COLO829 (cell line): Measurements from ENCODE around the gene DDOST.

Source experiments
- DNase-seq: peaks from one replicate; pipeline ENCODE4 v3.0.0; 2012; ENCODE audit warnings: low spot score

DDOST gene

DNA sequence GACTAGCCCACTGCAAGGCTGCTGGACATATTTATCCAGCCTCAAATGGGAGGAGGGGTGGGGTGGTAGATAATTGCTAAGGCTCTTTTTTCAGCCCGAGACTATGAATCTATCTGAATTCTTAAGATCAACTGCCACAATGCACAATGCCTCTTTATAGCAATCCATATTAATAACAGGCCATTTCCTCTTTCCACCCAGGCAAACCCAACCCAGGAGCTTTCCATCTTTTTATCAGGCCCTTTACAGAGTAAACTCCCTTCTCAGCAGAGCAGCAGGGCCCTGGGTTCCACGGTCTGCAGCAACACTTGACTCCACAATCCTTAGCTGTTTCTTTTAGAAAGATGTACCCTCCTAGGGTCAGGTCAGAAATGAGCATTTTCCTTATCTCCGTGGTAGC is 806 bp downstream of the DDOST start:
- no peak for DNase-seq

DNA sequence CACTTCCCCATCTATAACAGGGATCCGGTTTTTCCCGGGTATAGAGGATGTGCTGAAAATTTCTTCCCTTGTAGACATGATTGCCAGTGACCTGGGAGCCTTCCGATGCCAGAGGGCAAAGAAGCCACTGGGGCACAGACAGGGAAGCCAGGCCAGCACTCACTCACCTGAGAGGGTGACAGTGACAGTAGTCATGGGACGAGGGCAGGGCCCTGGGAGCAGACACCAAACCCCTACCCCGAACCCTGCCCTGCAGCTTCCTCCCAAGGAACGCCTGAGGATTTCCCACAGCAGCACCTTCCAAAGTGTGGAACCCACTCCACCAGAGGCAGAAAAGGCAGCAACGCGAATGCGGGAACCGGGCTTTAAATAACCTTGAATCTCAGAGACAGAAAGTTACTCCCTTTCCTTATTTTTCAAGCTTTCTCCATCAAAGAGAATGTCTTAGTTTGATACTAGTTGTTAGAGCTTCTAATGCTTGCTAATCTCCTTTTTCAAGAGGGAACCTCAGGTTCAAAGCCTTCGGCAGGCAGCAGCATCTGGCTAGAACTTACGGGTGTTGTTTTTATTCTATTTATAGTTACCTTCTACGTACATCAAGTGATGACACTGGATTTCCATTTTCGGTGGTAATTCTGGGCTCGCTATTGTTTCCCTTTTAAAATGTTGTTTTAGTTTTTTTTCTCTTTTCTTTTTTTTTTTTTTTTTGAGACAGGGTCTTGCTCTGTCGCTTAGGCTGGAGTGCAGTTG is 2.8 kb downstream of the DDOST start:
- DNase-seq, result no peak

DNA sequence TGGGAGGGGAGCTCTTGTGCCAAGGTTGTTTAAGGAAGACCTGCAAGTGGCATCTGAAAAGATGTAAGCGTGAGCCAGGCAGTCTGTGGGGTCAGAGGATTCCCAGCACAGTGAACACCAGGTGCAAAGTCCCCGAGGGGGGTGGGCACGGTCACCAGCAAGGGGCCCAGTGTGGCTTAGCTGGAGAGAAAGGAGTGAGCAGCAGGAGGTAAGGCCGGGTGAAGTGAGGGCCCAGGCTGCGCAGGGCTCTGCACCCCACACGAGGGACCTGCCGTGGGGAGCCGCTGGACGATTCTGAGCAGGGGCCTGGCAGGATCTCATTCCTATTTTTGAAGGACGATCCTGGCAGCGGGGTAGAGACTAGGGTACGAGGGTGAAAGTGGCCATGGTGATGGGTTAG is 4.1 kb downstream of the DDOST start:
- DNase-seq, result no peak

DNA sequence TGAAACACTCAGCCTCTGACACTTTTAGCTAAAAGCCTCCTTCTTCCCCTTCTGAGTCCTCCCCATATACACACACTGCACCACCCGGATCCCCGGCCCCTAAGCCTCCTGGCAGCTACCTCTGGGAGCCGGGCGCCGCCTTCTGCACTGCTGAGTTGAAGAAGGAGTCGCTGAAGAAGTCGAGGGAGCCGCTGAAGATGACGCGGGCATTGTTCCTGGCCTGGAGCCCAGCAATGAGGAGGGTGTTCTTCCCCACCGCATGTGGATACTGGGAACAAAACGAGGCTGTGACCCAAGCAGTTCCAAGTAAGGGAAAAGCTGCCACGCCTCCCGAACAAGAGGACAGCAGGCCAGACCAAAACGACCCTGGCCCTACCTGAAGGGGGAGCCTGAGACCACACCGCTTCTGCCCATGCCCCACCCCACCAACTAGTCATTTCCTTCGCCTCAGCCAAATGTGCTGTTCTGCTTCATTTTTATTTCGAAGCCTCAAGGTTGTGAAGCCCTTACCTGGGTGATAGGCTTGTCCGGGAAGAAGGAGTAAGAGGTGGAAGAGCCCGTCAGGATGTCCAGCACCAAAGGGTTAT is 7.0 kb downstream of the DDOST start:
- no peak for DNase-seq

DNA sequence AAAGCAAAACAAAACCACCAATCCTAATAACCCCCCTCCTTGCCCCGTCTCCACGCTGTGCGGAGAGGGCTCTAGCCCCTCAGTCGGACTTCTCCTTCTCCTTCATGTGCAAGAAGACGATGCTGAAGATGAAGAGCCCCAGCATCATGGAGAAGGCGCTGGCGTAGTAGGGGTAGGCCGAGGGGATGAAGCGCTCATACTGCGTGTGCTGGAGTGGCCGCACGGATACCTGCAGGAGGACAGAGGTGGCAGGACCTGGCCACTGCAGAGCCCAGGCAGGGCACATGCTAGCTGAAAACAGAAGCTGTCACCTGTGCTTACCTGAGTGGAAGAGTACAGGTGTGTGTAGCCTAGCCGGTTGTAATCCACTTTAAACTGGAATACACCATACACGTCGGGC is 8.9 kb downstream of the DDOST start:
- DNase-seq, result no peak

DNA sequence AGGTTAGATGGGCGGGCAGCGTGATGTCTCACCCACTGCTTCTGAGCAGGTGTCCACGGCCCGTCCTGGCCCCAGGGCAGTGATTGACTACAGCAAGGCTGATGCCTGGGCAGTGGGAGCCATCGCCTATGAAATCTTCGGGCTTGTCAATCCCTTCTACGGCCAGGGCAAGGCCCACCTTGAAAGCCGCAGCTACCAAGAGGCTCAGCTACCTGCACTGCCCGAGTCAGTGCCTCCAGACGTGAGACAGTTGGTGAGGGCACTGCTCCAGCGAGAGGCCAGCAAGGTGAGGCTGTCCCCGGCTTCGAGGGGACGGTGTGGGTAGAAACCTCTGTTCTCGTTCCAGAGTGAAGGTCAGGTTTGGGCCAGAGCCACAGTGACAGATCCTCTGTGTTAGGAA is 12.2 kb downstream of the DDOST start:
- DNase-seq, result no peak

DNA sequence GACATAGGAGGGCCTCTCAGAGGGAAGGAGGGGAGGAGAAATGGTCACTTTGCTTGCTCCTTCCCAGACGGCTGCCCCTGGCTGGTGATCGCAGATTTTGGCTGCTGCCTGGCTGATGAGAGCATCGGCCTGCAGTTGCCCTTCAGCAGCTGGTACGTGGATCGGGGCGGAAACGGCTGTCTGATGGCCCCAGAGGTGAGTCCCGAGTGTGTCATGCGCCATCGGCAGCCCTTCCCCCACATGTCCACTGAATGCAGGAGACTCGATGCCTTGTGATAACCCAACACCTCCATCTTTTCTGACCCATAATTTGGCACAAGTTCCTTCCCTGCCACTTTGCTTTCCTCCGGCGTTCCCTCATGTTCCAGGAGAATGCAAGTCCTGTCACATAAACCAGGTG is 12.7 kb downstream of the DDOST start:
- DNase-seq, result no peak

DNA sequence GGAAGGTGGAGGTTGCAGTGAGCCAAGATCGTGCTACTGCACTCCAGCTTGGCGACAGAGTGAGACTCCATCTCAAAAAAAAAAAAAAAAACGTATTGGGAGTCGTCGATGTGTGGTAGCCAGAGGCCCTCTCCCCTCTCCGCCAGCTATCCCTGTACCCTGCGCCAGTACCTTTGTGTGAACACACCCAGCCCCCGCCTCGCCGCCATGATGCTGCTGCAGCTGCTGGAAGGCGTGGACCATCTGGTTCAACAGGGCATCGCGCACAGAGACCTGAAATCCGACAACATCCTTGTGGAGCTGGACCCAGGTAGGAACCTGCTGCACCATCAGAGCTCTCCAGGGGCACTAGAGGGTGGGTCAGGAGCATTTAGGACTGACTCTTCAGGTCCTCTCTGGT is 15.8 kb downstream of the DDOST start:
- DNase-seq, result no peak

DNA sequence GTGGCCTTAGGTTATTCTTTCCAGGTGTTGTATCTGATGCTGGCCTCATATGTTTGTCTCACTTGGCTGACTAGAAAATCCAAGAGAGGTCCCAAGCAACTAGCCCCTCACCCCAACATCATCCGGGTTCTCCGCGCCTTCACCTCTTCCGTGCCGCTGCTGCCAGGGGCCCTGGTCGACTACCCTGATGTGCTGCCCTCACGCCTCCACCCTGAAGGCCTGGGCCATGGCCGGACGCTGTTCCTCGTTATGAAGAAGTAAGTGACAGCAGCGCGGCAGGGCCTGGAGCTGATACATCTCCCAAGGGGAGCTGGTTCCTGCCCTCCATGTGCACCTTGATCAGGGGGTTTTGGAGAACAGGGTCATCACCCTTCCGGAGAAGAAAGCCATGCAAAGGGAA is 16.8 kb downstream of the DDOST start:
- DNase-seq, result no peak

DNA sequence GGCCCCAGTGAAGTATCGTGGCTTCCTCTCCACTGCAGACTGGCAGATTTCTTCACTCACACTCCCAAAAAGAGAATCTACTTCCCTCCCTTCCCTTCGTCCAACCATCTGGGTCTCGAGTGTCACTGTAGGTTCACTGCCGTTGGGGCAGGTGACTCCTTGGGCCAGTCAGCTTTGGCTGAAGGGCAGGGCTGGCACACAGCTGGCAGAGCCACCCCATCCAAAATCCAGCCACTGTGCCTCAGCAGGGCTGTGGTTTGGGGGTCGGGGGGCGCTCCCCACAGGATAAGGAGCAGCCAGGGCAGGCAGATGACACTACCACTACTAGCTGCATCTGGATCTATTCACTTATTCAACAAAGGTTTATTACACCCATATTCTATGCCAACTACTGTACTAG is 18.1 kb downstream of the DDOST start:
- no peak for DNase-seq

DNA sequence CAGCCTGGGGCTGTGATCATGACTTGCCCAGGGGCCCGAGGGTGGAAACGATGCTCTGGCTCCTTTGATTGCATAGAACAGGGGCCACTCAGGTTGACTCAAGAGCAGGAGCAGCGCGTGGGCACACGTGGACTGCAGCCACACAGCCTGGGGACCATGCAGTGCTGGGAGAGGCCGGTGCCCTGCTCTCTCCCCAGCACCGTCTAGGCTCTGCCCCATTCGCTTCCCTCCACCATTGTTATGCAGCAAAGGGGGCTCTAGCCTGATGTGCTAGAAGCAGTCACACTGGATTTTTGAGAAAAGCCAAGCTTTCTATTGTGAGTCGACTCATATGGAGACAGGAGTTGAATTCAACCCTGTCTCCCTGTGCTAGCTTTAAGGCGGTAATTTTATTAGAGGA is 19.2 kb downstream of the DDOST start:
- DNase-seq, result no peak

DNA sequence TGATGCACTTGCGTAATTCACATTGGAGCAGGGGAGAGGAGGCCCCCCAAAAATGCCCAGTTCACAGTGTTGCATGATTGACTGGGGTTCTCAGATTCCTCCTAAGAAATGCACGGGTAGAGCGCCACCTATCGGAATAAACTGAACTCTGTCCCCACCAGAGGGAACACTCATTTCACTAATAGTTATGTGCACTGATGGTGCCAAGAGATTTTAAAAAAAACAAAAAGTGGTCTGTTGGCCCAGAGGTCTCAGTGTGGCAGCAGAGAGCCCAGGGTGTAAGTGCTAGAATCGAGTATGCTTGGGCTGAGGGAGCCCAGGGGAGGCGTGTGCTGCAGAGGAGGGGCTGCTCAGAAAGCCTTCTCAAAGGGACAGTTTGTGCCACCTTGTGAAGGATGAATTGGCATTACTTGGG is 21.0 kb downstream of the DDOST start:
- peak; percentile 51 for DNase-seq

DNA sequence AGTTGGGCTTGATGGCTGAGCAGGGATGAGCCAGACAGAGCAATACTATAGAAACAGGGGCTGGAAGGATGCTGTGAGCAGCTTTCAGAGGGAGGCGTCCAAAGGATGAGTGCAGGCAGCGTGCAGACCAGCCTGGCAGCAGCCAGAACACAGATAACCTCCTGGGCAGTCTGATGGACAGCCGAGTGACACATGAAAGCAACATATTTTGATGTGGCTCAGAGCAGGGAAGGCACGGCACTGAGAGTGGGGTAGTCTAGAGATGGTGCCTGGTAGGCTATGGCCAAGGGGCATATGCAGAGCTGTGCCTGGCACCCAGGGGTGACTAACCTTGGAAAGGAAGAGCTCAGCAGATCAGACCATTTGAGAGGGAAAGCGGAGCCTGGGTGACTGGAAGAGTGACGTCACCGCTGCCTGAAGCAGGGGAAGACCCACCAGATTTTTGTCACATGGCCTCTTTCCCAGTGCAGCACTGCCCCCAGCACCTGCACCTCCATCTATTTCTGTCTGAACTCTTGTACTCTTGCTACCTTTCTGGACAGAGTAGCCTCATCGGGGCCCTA is 24.3 kb downstream of the DDOST start:
- no peak for DNase-seq

DNA sequence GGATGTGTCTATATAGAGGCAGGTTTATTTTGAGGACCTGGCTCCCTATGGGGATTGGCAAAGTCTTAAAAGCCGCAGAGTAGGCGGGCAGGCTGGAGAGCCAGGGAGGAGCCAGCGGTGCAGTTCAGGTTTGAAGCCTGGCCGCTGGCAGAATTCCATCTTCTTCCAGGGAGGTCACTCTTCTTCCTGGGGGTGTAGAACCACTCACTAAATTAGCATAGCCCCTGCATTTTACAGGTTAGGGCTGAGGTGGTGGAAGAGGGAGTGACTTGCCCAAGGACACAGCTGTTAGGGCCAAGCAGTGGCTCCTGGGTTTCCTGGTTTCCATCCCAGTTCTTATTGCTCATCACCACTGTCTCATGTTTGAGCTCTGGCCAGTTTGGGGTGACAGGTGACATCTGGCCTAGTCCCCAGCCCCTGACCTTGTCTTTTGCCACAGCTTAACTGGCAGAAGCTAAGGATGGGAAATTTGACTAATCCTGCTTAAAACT is 26.5 kb downstream of the DDOST start:
- DNase-seq, result peak; percentile 6

DNA sequence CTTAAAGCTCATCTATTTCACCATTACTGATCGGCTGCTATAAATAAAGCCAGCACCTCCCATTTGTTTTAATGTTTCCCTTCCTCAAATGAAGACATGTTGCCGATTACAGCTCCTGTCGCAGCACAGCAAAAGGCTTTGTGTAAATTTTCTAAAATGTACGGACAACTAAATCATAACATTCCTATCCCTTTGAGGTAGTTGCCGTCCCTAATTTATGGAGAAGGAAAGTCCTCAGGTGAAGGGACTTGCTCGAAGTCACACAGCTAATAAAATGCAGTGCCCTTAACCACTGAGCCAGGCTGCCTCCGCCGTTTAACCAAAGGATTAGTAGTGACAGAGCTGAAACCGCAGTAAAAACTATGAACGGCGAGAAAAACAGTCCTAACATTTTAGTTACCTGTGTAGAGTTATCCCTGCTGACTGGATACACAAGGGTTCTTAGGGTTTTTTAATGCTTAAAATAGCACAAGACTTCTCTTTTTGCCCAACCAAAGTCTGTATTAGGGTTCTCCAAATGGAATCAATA is 27.0 kb downstream of the DDOST start:
- DNase-seq, result no peak

DNA sequence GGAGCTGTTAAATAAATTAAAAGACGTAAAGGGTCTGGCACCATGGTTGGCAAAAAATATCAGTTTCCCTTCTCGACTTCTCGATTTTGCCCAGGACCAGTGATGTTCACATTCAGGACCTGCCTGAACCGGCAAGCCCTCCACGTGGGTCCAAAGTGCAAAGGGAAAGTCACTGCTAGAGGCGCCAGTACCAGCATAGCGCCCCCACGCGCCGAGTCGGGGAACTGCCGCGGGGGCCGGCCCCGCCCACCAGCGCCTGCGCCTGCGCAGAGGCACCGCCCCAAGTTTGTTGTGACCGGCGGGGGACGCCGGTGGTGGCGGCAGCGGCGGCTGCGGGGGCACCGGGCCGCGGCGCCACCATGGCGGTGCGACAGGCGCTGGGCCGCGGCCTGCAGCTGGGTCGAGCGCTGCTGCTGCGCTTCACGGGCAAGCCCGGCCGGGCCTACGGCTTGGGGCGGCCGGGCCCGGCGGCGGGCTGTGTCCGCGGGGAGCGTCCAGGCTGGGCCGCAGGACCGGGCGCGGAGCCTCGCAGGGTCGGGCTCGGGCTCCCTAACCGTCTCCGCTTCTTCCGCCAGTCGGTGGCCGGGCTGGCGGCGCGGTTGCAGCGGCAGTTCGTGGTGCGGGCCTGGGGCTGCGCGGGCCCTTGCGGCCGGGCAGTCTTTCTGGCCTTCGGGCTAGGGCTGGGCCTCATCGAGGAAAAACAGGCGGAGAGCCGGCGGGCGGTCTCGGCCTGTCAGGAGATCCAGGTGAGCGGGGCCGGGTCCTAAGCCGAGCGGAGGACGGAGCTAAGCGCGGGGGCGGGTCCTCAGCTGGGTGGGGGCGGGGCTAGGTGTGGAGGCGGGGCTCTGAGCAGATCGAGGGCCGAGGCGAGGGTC is 27.7 kb downstream of the DDOST start, which contains the start of gene PINK1:
TSS of gene PINK1 (plus strand) at position 269 of the 875 bp plus-strand sequence. CDS start at position 360, 91 bp downstream.
- peak; percentile 63 for DNase-seq

DNA sequence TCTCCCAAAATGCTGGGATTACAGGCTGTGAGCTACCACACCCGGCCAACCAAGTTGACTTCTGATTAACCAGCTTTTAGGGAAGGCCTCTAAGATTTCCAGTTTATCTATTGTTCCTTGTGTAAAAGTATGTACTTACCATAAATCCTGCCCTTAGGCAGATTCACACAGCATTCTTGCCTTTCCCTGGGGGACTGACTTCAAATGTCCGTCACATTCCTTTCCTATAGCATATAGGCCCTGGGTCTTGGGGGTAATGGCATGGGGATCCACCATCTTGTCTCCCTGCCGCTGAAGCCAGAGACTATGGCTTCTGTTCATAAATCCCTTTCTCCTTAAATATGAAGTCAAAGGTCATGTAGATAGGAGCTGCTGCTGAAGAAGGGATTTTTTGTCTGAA is 28.8 kb downstream of the DDOST start:
- peak; percentile 8 for DNase-seq

DNA sequence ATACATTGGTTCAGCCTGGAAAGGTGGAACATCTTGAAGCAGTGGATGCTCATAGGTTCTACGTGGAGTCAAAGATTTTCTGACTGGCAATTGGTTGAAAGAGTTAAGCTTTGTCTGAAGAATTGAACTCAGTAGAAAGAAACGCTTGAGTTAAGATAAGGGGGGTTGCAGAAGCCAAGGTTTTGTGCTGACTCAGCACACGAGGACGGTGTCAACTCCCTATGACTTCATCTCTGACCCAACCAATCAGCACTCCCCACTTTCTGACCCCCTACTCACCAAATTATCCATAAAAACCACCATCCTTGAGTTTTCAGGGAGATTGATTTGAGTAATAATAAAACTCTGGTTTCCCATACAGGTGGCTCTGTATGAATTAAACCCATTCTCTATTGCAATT is 30.4 kb downstream of the DDOST start:
- no peak for DNase-seq

DNA sequence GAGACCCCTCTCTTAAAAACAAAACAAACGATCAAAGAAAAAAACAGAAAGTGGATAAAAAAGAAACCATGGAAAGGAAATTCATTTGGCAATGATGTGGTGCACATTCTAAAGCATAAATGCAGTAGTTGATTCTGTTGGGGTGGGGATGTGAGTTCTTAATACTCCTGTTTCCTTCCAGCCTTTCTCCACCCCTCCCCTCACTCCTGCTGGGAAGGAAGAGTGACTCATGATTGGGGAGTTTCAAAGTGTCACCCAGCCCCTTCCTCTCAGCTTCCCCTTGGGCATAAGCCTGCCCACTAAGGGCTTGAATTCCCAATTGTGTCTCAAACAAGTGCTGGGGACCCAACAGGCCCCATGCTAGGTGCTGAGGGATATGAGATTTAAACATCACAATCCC is 34.6 kb downstream of the DDOST start:
- no peak for DNase-seq

DNA sequence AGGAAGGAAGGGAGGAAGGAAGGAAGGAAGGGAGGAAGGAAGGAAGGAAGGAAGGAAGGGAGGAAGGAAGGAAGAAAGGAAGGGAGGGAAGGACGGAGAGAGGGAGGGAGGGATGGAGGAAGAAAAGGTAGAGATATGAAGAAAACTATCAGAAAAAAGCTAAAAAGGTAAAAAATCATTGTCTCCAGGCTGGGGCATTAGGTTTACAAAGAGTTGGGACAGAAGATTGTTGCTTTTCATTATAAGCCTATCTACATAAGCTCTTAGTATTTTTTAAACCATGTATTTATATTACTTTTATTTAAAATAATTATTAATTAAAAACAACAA is 35.1 kb downstream of the DDOST start:
- no peak for DNase-seq

DNA sequence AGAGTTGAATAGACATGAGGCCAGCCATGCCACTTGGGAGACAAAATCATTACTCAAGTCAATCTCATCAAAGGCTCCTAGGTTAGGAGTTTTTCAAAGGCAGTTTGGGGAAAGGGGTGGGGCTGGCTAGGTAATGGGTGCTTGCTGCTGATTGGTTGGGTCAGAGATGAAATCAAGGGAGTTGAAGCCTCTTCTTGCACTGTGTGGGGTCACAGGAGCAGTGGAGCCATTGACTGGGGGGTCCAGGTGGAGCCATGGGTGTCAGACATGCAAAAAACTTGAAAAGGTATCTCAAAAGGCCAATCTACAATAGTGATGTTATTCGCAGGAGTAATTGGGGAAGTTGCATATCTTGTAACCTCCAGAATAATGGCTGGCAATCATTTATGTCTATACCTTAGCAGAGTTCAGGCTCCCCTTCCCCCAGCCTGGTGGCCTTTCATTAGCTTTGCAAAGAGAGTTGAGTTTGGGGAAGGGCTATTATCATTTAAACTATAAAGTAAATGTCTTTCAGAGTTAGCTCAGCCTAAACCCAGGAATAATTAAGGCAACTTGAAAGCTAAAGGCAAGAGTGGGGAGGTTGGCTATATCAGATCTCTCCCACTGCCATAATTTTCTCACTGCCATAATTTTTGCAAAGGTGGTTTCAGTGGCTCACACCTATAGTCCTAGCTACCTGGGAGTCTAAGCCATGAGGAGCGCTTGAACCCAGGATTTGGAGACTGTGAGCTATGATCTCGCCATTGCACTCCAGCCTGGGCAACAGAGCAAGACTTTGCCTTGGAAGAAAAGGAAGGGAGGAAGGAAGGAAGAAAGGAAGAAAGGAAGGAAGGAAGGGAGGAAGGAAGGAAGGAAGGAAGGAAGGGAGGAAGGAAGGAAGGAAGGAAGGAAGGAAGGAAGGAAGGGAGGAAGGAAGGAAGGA is 35.7 kb downstream of the DDOST start:
- no peak for DNase-seq
